HG03139 (cell line): Measurements from ENCODE around the gene PARD3.
A peak's percentile ranks its signal among the peaks of the same experiment; 100 is the strongest.

Experiments
- ATAC-seq: cut with Tn5 transposase; IDR thresholded peaks from one replicate; pipeline ENCODE4 v1.9.1; 2021; ENCODE audit not compliant: unreplicated experiment

Gene PARD3

GRCh38 chr10:34697351-34698247, 117.5 kb downstream of the PARD3 start:
- no peak for ATAC-seq

DNA sequence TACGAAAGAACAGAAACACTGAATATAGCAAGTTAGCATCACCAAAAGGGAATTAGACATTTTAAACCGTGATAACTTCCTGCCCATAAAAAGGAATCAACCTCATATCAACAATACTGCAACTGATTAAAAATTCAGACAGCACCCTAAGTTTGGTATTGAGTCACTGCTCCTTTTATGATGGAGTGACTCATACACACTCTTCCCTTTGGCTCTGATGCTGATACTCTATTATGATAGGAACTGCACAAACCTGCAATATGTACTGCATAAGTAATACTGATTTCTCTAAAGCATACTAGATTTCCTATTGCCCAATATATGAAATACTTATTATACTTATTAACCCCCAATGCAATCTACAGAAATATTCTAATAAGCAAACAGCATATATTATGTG, 118.7 kb downstream of the PARD3 start:
- ATAC-seq = no peak

GRCh38 chr10:34690383-34691049, 124.6 kb downstream of the PARD3 start:
- no peak for ATAC-seq

DNA sequence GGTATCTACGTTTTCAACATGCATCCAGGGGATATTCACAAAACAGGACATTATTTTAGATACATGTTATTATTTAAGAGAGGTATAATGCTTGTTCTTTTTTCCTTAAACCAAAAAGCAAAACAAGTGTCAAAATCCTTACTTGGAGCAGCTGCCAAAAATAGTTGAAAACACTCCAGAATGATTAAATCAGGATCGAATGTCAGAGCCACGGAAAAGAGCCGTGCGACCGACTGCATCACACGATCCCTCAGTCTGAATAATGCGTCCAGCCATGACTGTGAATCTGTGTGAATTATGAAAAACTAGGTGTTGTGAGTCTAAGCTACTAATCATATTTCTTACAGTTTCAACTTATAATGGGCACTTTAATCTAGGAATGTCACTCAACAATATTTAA, 126.0 kb downstream of the PARD3 start:
- no peak for ATAC-seq

- ATAC-seq = no peak
These were observed 127.5 kb downstream of the PARD3 start for GRCh38 chr10:34687434-34688210.

GRCh38 chr10:34682580-34682979, 132.5 kb downstream of the PARD3 start:
- no peak for ATAC-seq

DNA sequence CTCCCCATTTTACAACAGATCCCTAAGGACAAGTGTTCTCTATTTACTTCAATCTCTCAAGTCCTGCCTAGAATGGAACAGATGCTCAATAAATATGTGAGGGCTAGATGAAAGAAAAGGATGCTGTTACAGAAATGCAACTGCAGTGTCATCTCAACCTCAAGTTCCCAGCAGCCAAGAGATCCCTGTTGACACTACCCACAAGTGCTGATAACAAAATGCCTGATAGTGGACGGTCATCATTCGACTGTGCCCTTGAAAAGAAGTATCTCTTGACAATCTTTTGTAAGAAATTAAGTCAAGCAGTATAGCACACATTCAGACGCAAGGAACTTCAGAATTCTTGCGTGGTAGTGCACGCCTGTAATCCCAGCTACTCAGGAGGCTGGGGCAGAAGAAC, 133.2 kb downstream of the PARD3 start:
- no peak for ATAC-seq

GRCh38 chr10:34679177-34679576, 135.9 kb downstream of the PARD3 start:
- no peak for ATAC-seq

GRCh38 chr10:34677591-34677990, 137.5 kb downstream of the PARD3 start:
- no peak for ATAC-seq

- ATAC-seq = no peak
These were observed 138.0 kb downstream of the PARD3 start for GRCh38 chr10:34677132-34677531.

GRCh38 chr10:34674176-34674575, 140.9 kb downstream of the PARD3 start:
- no peak for ATAC-seq

DNA sequence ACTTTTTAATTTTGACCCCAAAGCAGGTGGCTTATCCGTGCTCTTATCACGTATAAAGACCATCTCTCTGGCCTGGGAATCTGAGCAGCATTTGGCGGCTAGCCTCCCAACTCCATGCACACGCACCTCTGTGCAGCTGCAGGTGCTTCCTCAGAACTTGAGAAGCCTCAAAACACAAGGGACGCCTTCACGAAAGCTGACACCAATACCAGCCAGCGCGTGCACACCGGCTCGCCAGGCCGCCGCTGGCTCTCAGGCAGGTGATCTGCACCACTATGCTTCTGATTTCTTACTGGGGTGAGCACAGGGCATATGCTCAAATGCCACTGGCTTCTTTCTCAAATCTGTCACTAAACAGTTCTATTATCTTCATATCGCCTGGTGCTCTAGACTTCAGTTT, 145.0 kb downstream of the PARD3 start:
- no peak for ATAC-seq

DNA sequence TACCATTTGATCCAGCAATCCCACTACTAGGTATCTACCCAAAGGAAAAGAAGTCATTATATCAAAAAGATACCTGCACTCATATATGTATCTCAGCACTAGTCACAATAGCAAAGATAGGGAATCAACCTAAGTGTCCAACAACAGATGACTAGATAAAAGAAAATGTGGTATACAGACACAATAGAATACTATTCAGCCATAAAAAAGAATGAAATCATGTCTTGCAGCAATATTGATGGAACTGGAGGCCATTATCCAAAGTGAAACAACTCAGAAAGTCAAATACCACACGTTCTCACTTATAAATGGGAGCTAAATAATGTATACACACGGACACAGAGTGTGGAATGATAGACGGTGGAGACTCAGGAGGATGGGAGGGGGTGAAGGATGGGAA, 146.0 kb downstream of the PARD3 start:
- ATAC-seq = no peak

DNA sequence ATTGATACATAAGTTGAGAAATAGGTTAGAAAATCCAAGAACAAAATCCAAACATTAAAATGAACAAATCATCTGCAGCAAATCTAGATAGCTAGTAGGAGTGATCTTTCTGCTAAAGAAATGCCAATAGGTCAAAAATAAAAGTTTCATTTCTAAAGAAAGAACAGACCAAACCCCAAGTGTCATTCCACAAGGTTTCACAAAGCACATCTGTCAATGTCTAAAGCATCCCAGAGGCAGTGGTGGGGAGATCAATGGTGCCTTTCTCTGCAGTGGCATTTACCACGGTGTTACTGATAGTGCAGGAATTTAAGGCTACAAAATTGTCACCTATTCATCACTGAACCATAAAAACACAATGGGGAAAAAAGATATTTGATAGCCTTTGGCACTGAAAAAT, 147.9 kb downstream of the PARD3 start:
- no peak for ATAC-seq

DNA sequence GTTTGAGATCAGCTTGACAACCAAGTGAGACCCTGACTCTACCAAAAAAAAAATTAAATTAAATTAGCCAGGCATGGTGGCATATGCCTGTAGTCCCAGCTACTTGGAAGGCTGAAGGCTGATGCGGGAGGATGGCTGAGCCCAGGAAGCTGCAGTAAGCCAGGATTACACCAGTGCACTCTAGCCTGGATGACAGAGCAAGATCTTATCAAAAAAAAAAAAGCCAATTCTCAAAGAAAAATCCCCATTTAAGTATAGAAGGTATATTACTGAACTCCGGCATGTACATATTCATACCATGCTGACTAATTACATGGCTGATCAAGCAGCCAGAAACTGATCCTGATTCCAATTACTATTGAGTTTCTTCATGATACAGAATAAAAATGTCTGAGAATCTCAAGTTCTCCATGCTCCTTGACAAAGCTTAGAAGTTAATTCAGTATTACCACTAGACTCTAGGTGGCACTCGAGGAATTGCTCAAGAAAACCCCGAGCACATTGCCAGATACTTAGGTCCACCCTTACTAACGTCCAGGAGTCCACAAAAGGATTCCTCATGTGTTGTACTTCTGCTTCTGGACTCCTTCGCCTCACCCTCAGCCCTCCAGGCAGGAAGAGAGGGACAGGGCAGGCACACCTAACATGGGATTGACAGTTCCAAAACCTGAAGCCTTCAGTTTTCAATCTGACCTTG, 148.9 kb downstream of the PARD3 start:
- ATAC-seq = peak; percentile 68

- ATAC-seq = no peak
These were observed 150.4 kb downstream of the PARD3 start for GRCh38 chr10:34664706-34665105.

DNA sequence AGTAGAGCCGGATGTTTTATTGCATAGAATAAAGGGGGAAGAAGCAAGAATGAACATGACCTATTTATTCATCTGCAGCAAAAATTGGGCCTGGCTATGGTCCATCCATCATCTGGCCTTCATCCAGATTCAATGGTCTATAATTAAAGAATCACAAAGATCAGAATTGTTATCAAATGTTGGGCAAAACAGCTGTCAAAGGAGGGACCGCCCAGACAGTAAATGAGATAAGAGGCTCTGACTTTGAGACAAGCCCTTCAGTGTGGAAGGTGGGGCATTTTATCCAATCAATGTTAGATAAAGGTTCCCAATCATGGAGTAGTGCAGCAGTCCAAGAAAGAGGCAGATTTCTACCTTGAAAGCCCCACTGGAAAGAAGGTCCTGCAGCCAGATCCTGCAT, 153.5 kb downstream of the PARD3 start:
- ATAC-seq = no peak

GRCh38 chr10:34658934-34659333, 156.2 kb downstream of the PARD3 start:
- no peak for ATAC-seq

DNA sequence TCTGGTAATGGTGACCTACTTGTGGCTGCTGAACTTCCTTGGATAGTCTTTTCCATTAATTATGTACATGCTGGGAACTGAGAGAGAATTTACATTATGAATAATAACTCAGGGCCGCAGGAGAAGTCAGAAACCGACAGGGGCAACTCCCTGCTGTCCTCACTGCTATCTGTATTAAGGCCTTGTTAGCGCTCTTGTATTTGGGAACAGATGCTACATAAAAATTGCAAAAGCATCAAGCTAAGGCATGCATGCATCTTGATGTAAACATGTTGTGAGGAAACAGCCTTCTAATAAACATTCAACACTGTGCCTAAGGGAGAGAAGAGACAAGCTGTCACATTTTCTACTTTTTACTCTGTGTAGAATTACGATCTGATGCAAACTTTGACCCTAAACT, 158.4 kb downstream of the PARD3 start:
- ATAC-seq = no peak

- no peak for ATAC-seq
These were observed 159.6 kb downstream of the PARD3 start for GRCh38 chr10:34655286-34656170.
